ENCODE results near the gene BSCL2. TPM values are rescaled to one million over a fixed set of nuclear protein-coding genes. Genes with fewer than 3 reads are reported as not detected.

BSCL2 gene
- total and polyA plus RNA-seq, 2 of the 13 experiments (the other 11 are each of a cell fraction or from before 2014, with no cell fraction given): 19.5 to 21.1 TPM

- TF ChIP-seq NR1H2 (CRISPR knock-in tag; IDR thresholded peaks at IDR 0.05; ENCODE audit: borderline replicate concordance, low read depth) (0 out of 2 replicates have a peak, but pooled peaks have one; percentile 19), ZMYM2 (CRISPR knock-in tag; IDR thresholded peaks at IDR 0.05) (no peak), MXD1 (CRISPR knock-in tag; IDR thresholded peaks at IDR 0.05) (no peak; the same call in 1 of the 2 replicates), ZNF329 (CRISPR knock-in tag; IDR thresholded peaks at IDR 0.05; ENCODE audit: low read depth) (no peak), YEATS4 (CRISPR knock-in tag; IDR thresholded peaks at IDR 0.05; ENCODE audit: borderline replicate concordance) (no peak), TBX2 (CRISPR knock-in tag; IDR thresholded peaks at IDR 0.05; ENCODE audit: borderline replicate concordance) (peak; percentile 54; the same call in 1 of the 2 replicates), ZNF343 (CRISPR knock-in tag; IDR thresholded peaks at IDR 0.05) (0 out of 2 replicates have a peak, but pooled peaks have one; percentile 12), NCOA5 (CRISPR knock-in tag; IDR thresholded peaks at IDR 0.05) (no peak)
These were observed 19.1 kb upstream of the BSCL2 start (continued) for GRCh38 chr11:62726156-62726914.

GRCh38 chr11:62725646-62726045 lies 18.4 kb upstream of the BSCL2 start:
- TSS peak; percentile 43 for BruUV-seq (replicated peaks)
- ATAC-seq (no peak), FAIRE-seq (peak; percentile 44), DNase-seq (ENCODE audit: low spot score) (peak; percentile 42)
- Histone ChIP-seq H3K36me3 (replicated peaks in 1 of 2; ENCODE audit: control insufficient read depth in 1 of 2, insufficient read depth in 2 of 2, low read length in 2 of 2) (peaks cover 4 to 41% of the 10 kb centered on the region in 2 experiments), H2AFZ (ENCODE audit: low read length) (no peak overlapping the region), H3K27me3 (ENCODE audit: control insufficient read depth in 1 of 2, insufficient read depth in 2 of 2, low read length in 2 of 2) (peaks cover 0 to 3% of the 10 kb centered on the region in 2 experiments; a peak in 1 of 5 replicates), H3K4me2 (ENCODE audit: low read depth, low read length) (peak overlapping the region; percentile 85), H3K9me3 (ENCODE audit: low read length) (no peaks in the 10 kb centered on the region), H3K4me3 (replicated peaks in 1 of 3; ENCODE audit: insufficient read depth in 1 of 3, low read depth in 2 of 3, low read length in 3 of 3) (peak overlapping the region; percentile 85 to 94 (median 91)), H4K20me1 (ENCODE audit: insufficient read depth, low read length) (peaks cover 30% of the 10 kb centered on the region), H3K27ac (ENCODE audit: extremely low read length, insufficient read depth, low read length) (peak overlapping the region; percentile 99), H3K79me2 (ENCODE audit: insufficient read depth, low read length) (peaks cover 75% of the 10 kb centered on the region), H3K9ac (ENCODE audit: insufficient read depth, low read depth, low read length) (peak overlapping the region; percentile 95), H3K4me1 (ENCODE audit: insufficient read depth, low read length) (peaks cover 48% of the 10 kb centered on the region)
- ChIA-PET CTCF (ENCODE audit: low intra/inter-chr PET ratio, low total read pairs) (no interaction called here), POLR2A (interaction anchor here (0.9 to 5.0 kb wide), 12 partner anchors 14 to 134 kb away, joined by 3 to 80 read pairs (median 22); partner anchors contain the start of genes BSCL2, C11orf98, CSKMT and GNG3)
- in situ Hi-C loops (cut with HindIII; ENCODE audit: extremely low pct_ligation_motif_present, low pct_unique_long_range_greater_than_20kb) (no loop called here), intact Hi-C loops (cut with micrococcal nuclease; ENCODE audit: unreplicated experiment) (loop anchor here (5.0 kb wide), 1 partner anchor 117 kb away; no protein-coding TSS in a partner anchor)
- WGBS (ENCODE audit: low lambda C conversion rate): 0% methylated on average over 7 of the region's 7 CpGs
- TF ChIP-seq MTERF4 (CRISPR knock-in tag; IDR thresholded peaks at IDR 0.05) (no peak), NKX3-1 (CRISPR knock-in tag; IDR thresholded peaks at IDR 0.05) (no peak), HNF1A (IDR thresholded peaks at IDR 0.05; ENCODE audit: low read depth) (peak; percentile 14; the same call in 1 of the 2 replicates), HNF1A (CRISPR knock-in tag; IDR thresholded peaks at IDR 0.05; ENCODE audit: borderline replicate concordance) (no peak), ZNF644 (CRISPR knock-in tag; IDR thresholded peaks at IDR 0.05; ENCODE audit: low read depth) (no peak), ZC3H13 (CRISPR knock-in tag; IDR thresholded peaks at IDR 0.05) (0 out of 2 replicates have a peak, but pooled peaks have one; percentile 40), CREM (IDR thresholded peaks at IDR 0.05) (peak; percentile 24; the same call in 1 of the 2 replicates), CREM (CRISPR knock-in tag; IDR thresholded peaks at IDR 0.05) (no peak), POLR2A (IDR thresholded peaks at IDR 0.05; ENCODE audit: insufficient read depth in 1 of 2, low read depth in 2 of 2, low read length in 2 of 2) (peak in 1 of 2 experiments; percentile 51; a peak in 2 of 4 replicates), ZNF552 (CRISPR knock-in tag; IDR thresholded peaks at IDR 0.05; ENCODE audit: borderline replicate concordance) (no peak), ARNTL (CRISPR knock-in tag; IDR thresholded peaks at IDR 0.05) (no peak)

Data from HepG2 (cell line).